WTC11 (cell line): ENCODE measurements around the gene RBM15. TPM values are rescaled to one million over a fixed set of nuclear protein-coding genes. Genes with fewer than 3 reads are reported as not detected.

Experiments used
- ATAC-seq: fragments of 200-7000 bp; cut with Tn5 transposase; 2 replicates; pipeline ENCODE4 v1.10.0; 2021; ENCODE audit warnings: mild to moderate bottlenecking, moderate library complexity
- CTCF ChIA-PET: fragments of 300-600 bp; sonication (Branson Sonifier 250); formaldehyde crosslinking; loops from one replicate; lab custom pipeline; 2021; ENCODE audit warnings: antibody characterized with exemption; lab: Charles Lee
- POLR2A ChIA-PET: fragments of 350-600 bp; sonication (Branson Sonifier 250); formaldehyde crosslinking; loops from one replicate; lab custom pipeline; 2021; ENCODE audit warnings: antibody characterized with exemption; lab: Charles Lee
- DNase-seq: peaks from one replicate; pipeline ENCODE4 v3.0.0; 2021; ENCODE audit warnings: low spot score
- H3K27ac Mint-ChIP-seq: 2 replicates; pipeline ENCODE4 v1.8.0; 2021; ENCODE audit warnings: mixed read lengths
- H3K27me3 Mint-ChIP-seq: 2 replicates; pipeline ENCODE4 v1.8.0; 2021; ENCODE audit warnings: low read depth, mild to moderate bottlenecking, moderate library complexity, mixed read lengths
- H3K36me3 Mint-ChIP-seq: 2 replicates; pipeline ENCODE4 v1.8.0; 2021; ENCODE audit warnings: mixed read lengths
- H3K4me1 Mint-ChIP-seq: 2 replicates; pipeline ENCODE4 v1.8.0; 2022; ENCODE audit warnings: mixed read lengths
- H3K4me3 Mint-ChIP-seq: 2 replicates; pipeline ENCODE4 v1.8.0; 2021; ENCODE audit warnings: mild to moderate bottlenecking, moderate library complexity, mixed read lengths
- H3K9me3 Mint-ChIP-seq: 2 replicates; pipeline ENCODE4 v1.8.0; 2021; ENCODE audit warnings: mixed read lengths
- AFF4 ChIP-seq: sonication (generic); formaldehyde crosslinking; IDR thresholded peaks from 2 replicates; pipeline ENCODE4 v1.8.1; 2023; ENCODE audit warnings: mild to moderate bottlenecking, missing genetic modification reagents, borderline replicate concordance
- ATF3 ChIP-seq: sonication (generic); formaldehyde crosslinking; conservative IDR thresholded peaks from 2 replicates; pipeline ENCODE4 v1.8.1; 2022; ENCODE audit warnings: mild to moderate bottlenecking, missing genetic modification reagents
- E2F1 ChIP-seq: sonication (generic); formaldehyde crosslinking; IDR thresholded peaks from 2 replicates; pipeline ENCODE4 v1.8.0; 2022; ENCODE audit warnings: mild to moderate bottlenecking, missing genetic modification reagents
- E2F4 ChIP-seq: sonication (generic); formaldehyde crosslinking; IDR thresholded peaks from 2 replicates; pipeline ENCODE4 v1.8.1; 2022; ENCODE audit warnings: low read depth, mild to moderate bottlenecking, moderate library complexity, missing genetic modification reagents, borderline replicate concordance
- ELF4 ChIP-seq: sonication (generic); formaldehyde crosslinking; IDR thresholded peaks from 2 replicates; pipeline ENCODE4 v1.8.1; 2022; ENCODE audit warnings: low read depth, mild to moderate bottlenecking, moderate library complexity, missing genetic modification reagents
- EMX1 ChIP-seq: fragments of 250-450 bp; sonication (Bioruptor Pico); IDR thresholded peaks from 2 replicates; pipeline ENCODE4 v1.8.0; 2021; ENCODE audit warnings: mild to moderate bottlenecking
- ESRRA ChIP-seq: sonication (generic); formaldehyde crosslinking; IDR thresholded peaks from 2 replicates; pipeline ENCODE4 v1.8.1; 2022; ENCODE audit warnings: mild to moderate bottlenecking, missing genetic modification reagents, borderline replicate concordance
- IRF2 ChIP-seq: sonication (generic); formaldehyde crosslinking; IDR thresholded peaks from 2 replicates; pipeline ENCODE4 v1.8.0; 2022; ENCODE audit warnings: low read depth, missing genetic modification reagents, borderline replicate concordance
- JUN ChIP-seq: sonication (generic); formaldehyde crosslinking; IDR thresholded peaks from 2 replicates; pipeline ENCODE4 v1.8.0; 2023; ENCODE audit warnings: mild to moderate bottlenecking, missing genetic modification reagents
- MAX ChIP-seq: sonication (generic); formaldehyde crosslinking; IDR thresholded peaks from 2 replicates; pipeline ENCODE4 v1.8.0; 2022; ENCODE audit warnings: mild to moderate bottlenecking, missing genetic modification reagents
- MYBL2 ChIP-seq: sonication (generic); formaldehyde crosslinking; IDR thresholded peaks from 2 replicates; pipeline ENCODE4 v1.8.1; 2023; ENCODE audit warnings: mild to moderate bottlenecking, moderate library complexity, missing genetic modification reagents
- NR2C2 ChIP-seq: sonication (generic); formaldehyde crosslinking; IDR thresholded peaks from 2 replicates; pipeline ENCODE4 v1.8.0; 2022; ENCODE audit warnings: mild to moderate bottlenecking, missing genetic modification reagents
- PRDM15 ChIP-seq: sonication (generic); formaldehyde crosslinking; IDR thresholded peaks from 2 replicates; pipeline ENCODE4 v1.8.0; 2022; ENCODE audit warnings: missing genetic modification reagents
- RELA ChIP-seq: sonication (generic); formaldehyde crosslinking; IDR thresholded peaks from 2 replicates; pipeline ENCODE4 v1.8.1; 2022; ENCODE audit warnings: missing genetic modification reagents, mild to moderate bottlenecking, borderline replicate concordance
- RORB ChIP-seq: fragments of 250-450 bp; sonication (Bioruptor Pico); IDR thresholded peaks from 2 replicates; pipeline ENCODE4 v1.9.0; 2021; ENCODE audit warnings: mild to moderate bottlenecking
- TP53 ChIP-seq: sonication (generic); formaldehyde crosslinking; IDR thresholded peaks from 2 replicates; pipeline ENCODE4 v1.8.1; 2023; ENCODE audit warnings: mild to moderate bottlenecking, missing genetic modification reagents
- ZNF232 ChIP-seq: sonication (generic); formaldehyde crosslinking; IDR thresholded peaks from 2 replicates; pipeline ENCODE4 v1.8.0; 2022; ENCODE audit warnings: mild to moderate bottlenecking, missing genetic modification reagents
- ZNF317 ChIP-seq: sonication (generic); formaldehyde crosslinking; IDR thresholded peaks from 2 replicates; pipeline ENCODE4 v1.8.1; 2023; ENCODE audit warnings: low read depth, mild to moderate bottlenecking, moderate library complexity, missing genetic modification reagents, borderline replicate concordance
- ZNF423 ChIP-seq: fragments of 250-450 bp; sonication (Bioruptor Pico); IDR thresholded peaks from 2 replicates; pipeline ENCODE4 v2.1.2; 2022; ENCODE audit warnings: mild to moderate bottlenecking, moderate library complexity
- total RNA-seq: library from RNA; stranded (reverse); gene quantifications from 3 replicates; pipeline ENCODE4 v1.2.3, GENCODE V29; 2021

Gene RBM15
- total RNA-seq, 1 experiment from 2014 or later = 50.6 TPM

- no peak for TF ChIP-seq IRF2 (CRISPR knock-in tag)
Measured at GRCh38 chr1:110370827-110371226, 31.6 kb downstream of the RBM15 start (continued).

GRCh38 chr1:110375490-110375889 is 36.3 kb downstream of the RBM15 start:
- Mint-ChIP-seq H3K4me3 (no peak overlapping the region), H3K9me3 (no peaks in the 10 kb centered on the region), H3K27me3 (no peaks in the 10 kb centered on the region), H3K27ac (no peak overlapping the region), H3K36me3 (peaks cover 37% of the 10 kb centered on the region), H3K4me1 (no peaks in the 10 kb centered on the region)
- ChIA-PET POLR2A (no interaction called here), CTCF (no interaction called here)
- no peak for ATAC-seq
- TF ChIP-seq ZNF232 (CRISPR knock-in tag) (no peak), RORB (CRISPR knock-in tag) (no peak), ZNF423 (CRISPR knock-in tag) (no peak), MYBL2 (no peak), TP53 (CRISPR knock-in tag) (no peak), MAX (CRISPR knock-in tag) (no peak), ZNF317 (CRISPR knock-in tag) (no peak), ELF4 (CRISPR knock-in tag) (no peak), PRDM15 (no peak), EMX1 (CRISPR knock-in tag) (no peak), E2F4 (CRISPR knock-in tag) (no peak), ATF3 (CRISPR knock-in tag) (no peak), NR2C2 (no peak), RELA (CRISPR knock-in tag) (no peak), E2F1 (no peak), ESRRA (no peak), AFF4 (CRISPR knock-in tag) (no peak), JUN (CRISPR knock-in tag) (no peak)
- no peak for DNase-seq
